HCT116 (cell line): ENCODE results near the gene GIPC3.

Experiments used
- CTCF ChIP-seq, 3 experiments: fragments of 200-600 bp in 1 of 3; sonication (generic) in 1 of 3; IDR thresholded peaks in 2 of 3; conservative IDR thresholded peaks in 1 of 3; 2 replicates each; pipeline ENCODE4 v1.5.1; 2012 to 2017; ENCODE audit warnings: low read depth in 2 of 3, low read length in 2 of 3, antibody characterized with exemption in 1 of 3, borderline replicate concordance in 1 of 3, control low read depth in 1 of 3, mild to moderate bottlenecking in 1 of 3, mixed read lengths in 1 of 3, mixed run types in 1 of 3, moderate library complexity in 1 of 3; ENCODE audit not compliant: insufficient read depth in 1 of 3
- EGR1 ChIP-seq: IDR thresholded peaks from 2 replicates; pipeline ENCODE4 v1.6.1; 2012; ENCODE audit warnings: low read depth
- EZH2 ChIP-seq: fragments of 200-600 bp; sonication (generic); IDR thresholded peaks from 2 replicates; pipeline ENCODE4 v1.6.1; 2017; ENCODE audit warnings: antibody characterized with exemption, mixed run types
- EZH2phosphoT487 ChIP-seq: fragments of 200-600 bp; IDR thresholded peaks from 2 replicates; pipeline ENCODE4 v1.6.1; 2018; ENCODE audit warnings: antibody characterized with exemption, borderline replicate concordance
- FOSL1 ChIP-seq: IDR thresholded peaks from 2 replicates; pipeline ENCODE4 v1.6.1; 2012; ENCODE audit warnings: low read depth
- POLR2A ChIP-seq: IDR thresholded peaks from 2 replicates; pipeline ENCODE4 v1.7.0; 2011; ENCODE audit warnings: borderline replicate concordance; ENCODE audit not compliant: insufficient read depth, insufficient read length; ENCODE audit errors: extremely low read depth
- POLR2AphosphoS5 ChIP-seq: IDR thresholded peaks from 2 replicates; pipeline ENCODE4 v1.6.1; 2011; ENCODE audit warnings: mild to moderate bottlenecking, low read depth, low read length, moderate library complexity
- TCF7L2 ChIP-seq: IDR thresholded peaks from 2 replicates; pipeline ENCODE4 v1.7.0; 2011; ENCODE audit warnings: borderline replicate concordance, inconsistent platforms; ENCODE audit not compliant: insufficient read depth, insufficient read length; ENCODE audit errors: extremely low read depth
- YY1 ChIP-seq: IDR thresholded peaks from 2 replicates; pipeline ENCODE4 v1.6.1; 2011; ENCODE audit warnings: low read length, low read depth, moderate library complexity, mild to moderate bottlenecking; ENCODE audit not compliant: insufficient replicate concordance; ENCODE audit errors: extremely low read depth
- ZNF274 ChIP-seq: fragments of 200-500 bp; sonication (Bioruptor generic); IDR thresholded peaks from 2 replicates; pipeline ENCODE4 v1.6.1; 2014; ENCODE audit warnings: mild to moderate bottlenecking, low read depth, low read length, inconsistent platforms

DNA sequence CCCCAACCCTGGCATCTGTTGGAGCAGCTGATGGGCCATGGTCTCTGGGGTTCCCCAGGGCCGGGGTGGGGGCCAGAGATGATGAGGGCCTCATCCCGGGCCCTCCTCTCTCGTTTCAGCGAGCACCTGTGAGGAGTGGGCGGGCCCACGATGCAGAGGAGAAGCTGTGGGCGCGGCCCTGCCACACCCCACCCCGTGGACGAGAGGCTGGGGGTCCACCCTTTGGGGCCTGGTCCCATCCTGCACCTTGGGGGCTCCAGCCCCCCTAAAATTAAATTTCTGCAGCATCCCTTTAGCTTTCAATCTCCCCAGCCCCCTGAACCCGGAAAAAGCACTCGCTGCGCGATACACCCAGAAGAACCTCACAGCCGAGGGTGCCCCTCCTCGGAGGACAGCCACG lies 6.9 kb upstream of the GIPC3 start:
- TF ChIP-seq CTCF (IDR thresholded peaks at IDR 0.05 in 2 of 3, conservative IDR thresholded peaks at IDR 0.05 in 1 of 3; ENCODE audit: borderline replicate concordance in 1 of 3, insufficient read depth in 1 of 3, low read depth in 2 of 3, low read length in 2 of 3) (no peak), FOSL1 (no peak), EZH2 (no peak), YY1 (no peak), EZH2phosphoT487 (no peak), POLR2AphosphoS5 (no peak), TCF7L2 (no peak), EGR1 (no peak), POLR2A (no peak), ZNF274 (no peak)
